Suprapubic skin (tissue), 4 donors: ENCODE results near the gene TMOD1. TPM values are rescaled to one million over a fixed set of nuclear protein-coding genes. Genes with fewer than 3 reads are reported as not detected.

Source experiments
- DNase-seq, 2 donors: peaks; one replicate each; pipeline ENCODE4 v3.0.0-alpha.2; 2019; ENCODE audit warnings: low spot score in 2 of 2
- H3K27ac ChIP-seq: fragments of 200-600 bp; sonication (generic); one replicate; pipeline ENCODE4 v1.5.1; 2019
- H3K27me3 ChIP-seq: fragments of 200-600 bp; sonication (generic); one replicate; pipeline ENCODE4 v1.5.1; 2019
- H3K36me3 ChIP-seq: fragments of 200-600 bp; sonication (generic); one replicate; pipeline ENCODE4 v1.5.1; 2019
- H3K4me1 ChIP-seq: fragments of 200-600 bp; sonication (generic); one replicate; pipeline ENCODE4 v1.5.1; 2019
- H3K4me3 ChIP-seq: fragments of 200-600 bp; sonication (generic); one replicate; pipeline ENCODE4 v1.5.1; 2019; ENCODE audit warnings: mild to moderate bottlenecking
- H3K9me3 ChIP-seq: fragments of 200-600 bp; sonication (generic); one replicate; pipeline ENCODE4 v1.5.1; 2019
- EP300 ChIP-seq: sonication (generic); formaldehyde crosslinking; IDR thresholded peaks from one replicate; pipeline ENCODE4 v1.6.1; 2017; ENCODE audit warnings: antibody characterized with exemption
- POLR2A ChIP-seq, 2 donors: fragments of 450-650 bp; IDR thresholded peaks; one replicate each; pipeline ENCODE4 v1.6.1; 2017; ENCODE audit warnings: antibody characterized with exemption in 2 of 2, mild to moderate bottlenecking in 2 of 2, moderate library complexity in 2 of 2
- POLR2AphosphoS5 ChIP-seq, 3 donors: sonication (generic); formaldehyde crosslinking; IDR thresholded peaks; one replicate each; pipeline ENCODE4 v1.6.1; 2017; ENCODE audit warnings: antibody characterized with exemption in 3 of 3
- WGBS: methylation state at CpG from one replicate; pipeline ENCODE4 v1.1.5; 2018; 5-methylcytosine and 5-hydroxymethylcytosine counted together
- total RNA-seq, 4 donors: library from RNA; depleted of rRNA; stranded (reverse); fragments of >200 nt; gene quantifications; one replicate each; pipeline ENCODE4 v1.1.0, GENCODE V29; 2016
- TF ChIP-seq, protein P1 (sequence below), 2 donors: fragments of 200-600 bp in 1 of 2; fragments of 450-650 bp in 1 of 2; sonication (generic) in 1 of 2; IDR thresholded peaks; one replicate each; pipeline ENCODE4 v1.5.1; 2016 to 2019; ENCODE audit warnings: antibody characterized with exemption in 2 of 2, mild to moderate bottlenecking in 1 of 2, moderate library complexity in 1 of 2

Gene TMOD1
- total RNA-seq, 4 donors from 2014 or later: 1.9 to 4.4 (median 4.0) TPM

DNA sequence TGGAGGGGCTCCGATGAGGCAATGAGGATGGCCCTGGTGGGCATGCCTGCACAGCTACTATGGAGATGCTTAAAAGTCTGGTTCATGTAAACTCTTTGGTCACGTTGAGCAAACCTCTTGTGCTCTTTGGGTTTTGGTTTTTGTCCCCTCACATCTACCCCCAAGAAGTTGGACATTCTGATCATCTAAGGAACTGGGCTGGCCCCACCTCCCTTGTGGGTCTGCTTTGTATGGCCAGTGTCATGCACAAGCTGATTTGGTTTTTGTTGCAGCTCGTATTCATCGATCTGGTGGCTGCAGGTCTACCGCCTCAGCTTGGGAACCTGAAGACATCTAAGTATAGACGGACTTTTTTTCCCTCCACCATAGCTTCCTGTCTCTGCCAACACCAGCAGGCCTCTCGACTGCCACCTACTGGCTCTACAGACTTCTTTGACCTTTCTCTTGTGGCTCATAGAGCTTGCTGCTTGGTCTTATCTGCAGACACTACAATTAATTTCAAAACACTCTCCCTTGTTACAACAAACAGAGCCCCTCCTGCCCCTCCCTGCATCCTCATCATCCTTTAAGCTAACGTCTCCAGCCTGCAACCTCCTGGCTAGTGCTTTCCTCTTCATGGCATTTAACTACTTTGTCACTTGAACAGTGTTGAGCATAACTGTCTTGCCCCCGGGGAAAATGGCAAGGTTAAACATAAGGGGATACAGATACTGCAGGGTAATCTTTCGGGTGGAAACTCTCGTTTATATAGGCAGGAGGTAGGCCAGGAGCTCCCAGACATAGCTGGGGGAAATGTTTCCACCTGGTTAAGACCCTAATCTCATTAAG lies 97.2 kb downstream of the TMOD1 start:
- no peak for DNase-seq
- peaks cover 41% of the 10 kb centered on the region for H3K36me3 ChIP-seq

DNA sequence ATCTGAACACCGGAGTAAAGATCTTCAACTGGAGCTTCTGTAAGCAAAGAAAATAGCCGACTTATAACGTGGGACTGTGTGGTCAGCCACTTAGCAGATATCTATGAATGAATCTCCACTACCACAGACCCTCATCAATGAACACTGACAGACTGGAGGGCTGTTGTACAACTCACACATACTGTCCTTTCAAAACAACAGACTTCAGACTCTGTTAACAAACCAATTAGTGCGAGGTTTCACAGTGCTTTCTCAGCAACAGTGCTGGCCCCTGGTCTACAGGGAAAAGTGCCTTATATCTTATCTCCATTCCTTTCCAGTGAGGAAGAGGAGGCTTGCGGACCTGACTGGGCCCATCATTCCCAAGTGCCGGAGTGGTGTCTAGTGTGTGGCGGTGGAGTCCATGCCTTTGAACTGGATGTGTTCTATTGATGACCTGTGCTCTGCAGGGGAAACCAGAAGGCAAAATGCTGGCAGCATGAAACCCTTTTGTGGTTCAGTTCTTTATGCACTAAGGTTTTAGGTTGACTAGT lies 97.9 kb downstream of the TMOD1 start:
- H3K36me3 ChIP-seq: peaks cover 47% of the 10 kb centered on the region

More for the DNA sequence above, 97.2 kb downstream of the TMOD1 start:
- Histone ChIP-seq H3K4me1 (peaks cover 12% of the 10 kb centered on the region), H3K9me3 (no peaks in the 10 kb centered on the region), H3K27ac (no peak overlapping the region), H3K4me3 (no peak overlapping the region), H3K27me3 (no peaks in the 10 kb centered on the region)
- WGBS: 30% methylated on average over 11 of the region's 11 CpGs
- TF ChIP-seq, protein P1, sequence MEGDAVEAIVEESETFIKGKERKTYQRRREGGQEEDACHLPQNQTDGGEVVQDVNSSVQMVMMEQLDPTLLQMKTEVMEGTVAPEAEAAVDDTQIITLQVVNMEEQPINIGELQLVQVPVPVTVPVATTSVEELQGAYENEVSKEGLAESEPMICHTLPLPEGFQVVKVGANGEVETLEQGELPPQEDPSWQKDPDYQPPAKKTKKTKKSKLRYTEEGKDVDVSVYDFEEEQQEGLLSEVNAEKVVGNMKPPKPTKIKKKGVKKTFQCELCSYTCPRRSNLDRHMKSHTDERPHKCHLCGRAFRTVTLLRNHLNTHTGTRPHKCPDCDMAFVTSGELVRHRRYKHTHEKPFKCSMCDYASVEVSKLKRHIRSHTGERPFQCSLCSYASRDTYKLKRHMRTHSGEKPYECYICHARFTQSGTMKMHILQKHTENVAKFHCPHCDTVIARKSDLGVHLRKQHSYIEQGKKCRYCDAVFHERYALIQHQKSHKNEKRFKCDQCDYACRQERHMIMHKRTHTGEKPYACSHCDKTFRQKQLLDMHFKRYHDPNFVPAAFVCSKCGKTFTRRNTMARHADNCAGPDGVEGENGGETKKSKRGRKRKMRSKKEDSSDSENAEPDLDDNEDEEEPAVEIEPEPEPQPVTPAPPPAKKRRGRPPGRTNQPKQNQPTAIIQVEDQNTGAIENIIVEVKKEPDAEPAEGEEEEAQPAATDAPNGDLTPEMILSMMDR (IDR thresholded peaks at IDR 0.05): peak; percentile 67 to 83
- no peak for TF ChIP-seq EP300

DNA sequence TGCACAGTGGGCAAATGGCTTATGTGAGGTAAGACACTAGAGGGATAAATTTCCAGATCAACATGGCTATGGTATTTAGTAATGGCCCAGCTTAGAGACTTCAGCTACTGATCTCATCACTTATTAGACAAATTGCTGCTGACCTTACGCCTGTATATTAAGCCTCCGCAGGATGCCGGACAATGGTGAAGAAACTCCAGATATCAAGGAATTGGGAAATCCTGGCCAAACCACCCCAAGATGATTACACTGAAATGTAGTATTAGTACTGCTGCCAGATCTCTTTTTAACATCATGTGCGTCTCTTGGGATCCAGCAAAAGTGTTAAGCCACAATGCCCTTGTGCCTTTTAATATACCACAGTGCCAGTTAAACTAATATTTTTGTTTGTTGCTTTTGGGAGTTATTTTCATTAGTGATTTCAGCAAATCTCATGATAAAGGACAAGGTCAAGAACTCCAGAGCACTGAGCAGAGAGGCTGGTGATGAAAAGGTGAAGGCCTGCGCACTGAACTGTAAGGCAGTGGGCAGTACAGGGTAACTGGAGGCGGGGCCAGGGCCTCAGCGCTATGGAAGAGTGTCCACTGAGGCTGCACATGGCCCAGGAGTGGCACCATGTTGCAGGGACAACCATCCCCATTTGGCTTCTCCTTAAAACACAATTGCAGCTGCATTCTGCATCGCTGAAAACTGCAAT lies 99.2 kb downstream of the TMOD1 start:
- H3K27ac ChIP-seq: no peak overlapping the region
- peaks cover 12% of the 10 kb centered on the region for H3K4me1 ChIP-seq
- WGBS: 97% methylated on average over 8 of the region's 8 CpGs
- H3K9me3 ChIP-seq: no peaks in the 10 kb centered on the region
- H3K36me3 ChIP-seq: peaks cover 60% of the 10 kb centered on the region
- DNase-seq: no peak
- no peak for TF ChIP-seq POLR2A (IDR thresholded peaks at IDR 0.05)
- TF ChIP-seq EP300: no peak
- TF ChIP-seq, protein P1 (IDR thresholded peaks at IDR 0.05): no peak
- TF ChIP-seq POLR2AphosphoS5 (IDR thresholded peaks at IDR 0.05): no peak
- H3K27me3 ChIP-seq: no peaks in the 10 kb centered on the region
- H3K4me3 ChIP-seq: no peak overlapping the region

More for the DNA sequence above, 97.9 kb downstream of the TMOD1 start:
- DNase-seq: no peak
- 83% methylated on average over 7 of the region's 7 CpGs for WGBS
- no peak overlapping the region for H3K4me3 ChIP-seq
- no peak overlapping the region for H3K27ac ChIP-seq
- H3K27me3 ChIP-seq: no peaks in the 10 kb centered on the region
- TF ChIP-seq POLR2A (IDR thresholded peaks at IDR 0.05) (no peak), EP300 (no peak), POLR2AphosphoS5 (IDR thresholded peaks at IDR 0.05) (no peak)
- TF ChIP-seq, protein P1 (IDR thresholded peaks at IDR 0.05): no peak
- peaks cover 12% of the 10 kb centered on the region for H3K4me1 ChIP-seq
- H3K9me3 ChIP-seq: no peaks in the 10 kb centered on the region

DNA sequence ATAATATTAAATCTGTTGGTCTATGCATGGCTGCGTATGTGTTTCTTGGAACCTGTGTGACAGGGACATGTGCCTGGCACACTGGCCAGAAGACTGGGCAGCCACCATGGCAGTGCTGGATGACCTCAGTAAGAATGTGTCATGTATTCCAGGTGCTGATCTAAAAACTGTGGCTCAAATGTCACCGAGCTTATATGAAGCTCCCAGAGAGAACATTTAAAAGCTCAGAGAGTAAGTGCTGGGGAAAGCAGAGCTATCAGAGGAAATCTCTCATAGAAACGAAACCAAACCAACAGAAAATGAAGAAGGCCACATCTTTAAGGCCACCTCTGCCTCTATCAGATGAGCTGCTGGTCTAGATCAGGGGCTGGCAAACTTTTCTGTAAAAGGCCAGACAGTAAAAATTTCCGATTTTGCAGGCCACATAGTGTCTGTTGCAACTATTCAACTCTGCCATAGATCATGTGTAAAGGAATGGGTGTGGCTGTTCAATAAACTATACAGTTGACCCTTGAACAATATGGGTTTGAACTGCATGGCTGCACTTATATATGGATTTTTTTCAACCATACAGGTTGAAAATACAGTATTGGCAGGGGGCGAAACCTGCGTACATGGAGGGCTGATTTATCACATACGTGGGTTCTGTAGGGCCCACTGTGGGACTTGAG lies 99.9 kb downstream of the TMOD1 start:
- H3K36me3 ChIP-seq: peaks cover 66% of the 10 kb centered on the region

More for the DNA sequence above, 99.9 kb downstream of the TMOD1 start:
- Histone ChIP-seq H3K4me3 (no peak overlapping the region), H3K27ac (no peak overlapping the region), H3K27me3 (no peaks in the 10 kb centered on the region), H3K9me3 (no peaks in the 10 kb centered on the region), H3K4me1 (peaks cover 12% of the 10 kb centered on the region)
- 91% methylated on average over 7 of the region's 7 CpGs for WGBS
- DNase-seq: no peak
- TF ChIP-seq POLR2A (IDR thresholded peaks at IDR 0.05): no peak
- TF ChIP-seq EP300: no peak
- TF ChIP-seq POLR2AphosphoS5 (IDR thresholded peaks at IDR 0.05): no peak
- TF ChIP-seq, protein P1 (IDR thresholded peaks at IDR 0.05): no peak
